T follicular helper cell (primary cell): ENCODE data around the gene GALNT9.

ENCODE experiments used
- DNase-seq: peaks from one replicate; pipeline ENCODE4 v3.0.0-alpha.2; 2020; ENCODE audit warnings: low read depth

Gene GALNT9

GRCh38 chr12:132213359-132214160 lies 115.8 kb downstream of the GALNT9 start:
- DNase-seq, result no peak

GRCh38 chr12:132211816-132212215 lies 117.6 kb downstream of the GALNT9 start:
- no peak for DNase-seq

- no peak for DNase-seq
Observed at GRCh38 chr12:132211326-132211725, 118.1 kb downstream of the GALNT9 start.

- DNase-seq, result no peak
Observed at GRCh38 chr12:132210223-132211055, 119.0 kb downstream of the GALNT9 start.

GRCh38 chr12:132209619-132210222 lies 119.7 kb downstream of the GALNT9 start:
- no peak for DNase-seq

GRCh38 chr12:132208153-132208823 lies 121.1 kb downstream of the GALNT9 start:
- DNase-seq, result no peak

GRCh38 chr12:132207083-132207775 lies 122.2 kb downstream of the GALNT9 start:
- DNase-seq, result no peak

- no peak for DNase-seq
Observed at GRCh38 chr12:132206046-132206434, 123.3 kb downstream of the GALNT9 start.

- DNase-seq, result no peak
Observed at GRCh38 chr12:132205271-132206045, 123.9 kb downstream of the GALNT9 start.

- no peak for DNase-seq
Observed at GRCh38 chr12:132204793-132205270, 124.6 kb downstream of the GALNT9 start.

GRCh38 chr12:132204063-132204792 lies 125.2 kb downstream of the GALNT9 start:
- DNase-seq, result no peak

GRCh38 chr12:132202929-132203721 lies 126.3 kb downstream of the GALNT9 start:
- DNase-seq, result no peak

GRCh38 chr12:132201391-132202120 lies 127.8 kb downstream of the GALNT9 start:
- DNase-seq, result no peak

- no peak for DNase-seq
Observed at GRCh38 chr12:132200800-132201199, 128.6 kb downstream of the GALNT9 start.

GRCh38 chr12:132199526-132200319 lies 129.7 kb downstream of the GALNT9 start:
- DNase-seq, result no peak

GRCh38 chr12:132199101-132199500 lies 130.3 kb downstream of the GALNT9 start:
- DNase-seq, result no peak

GRCh38 chr12:132197581-132198354 lies 131.6 kb downstream of the GALNT9 start:
- DNase-seq, result no peak
